H1 (cell line): Measurements from ENCODE around the gene ZSWIM6. TPM values are rescaled to one million over a fixed set of nuclear protein-coding genes. Genes with fewer than 3 reads are reported as not detected.

ENCODE experiments used
- CTCF ChIA-PET: fragments of 300-600 bp; sonication (Branson Sonifier 250); formaldehyde crosslinking; loops from one replicate; lab custom pipeline; 2021; ENCODE audit not compliant: partially characterized antibody; lab: Charles Lee
- POLR2A ChIA-PET: fragments of 300-600 bp; sonication (Branson Sonifier 250); formaldehyde crosslinking; loops from one replicate; lab custom pipeline; 2021; ENCODE audit warnings: inconsistent platforms; ENCODE audit not compliant: partially characterized antibody; lab: Charles Lee
- DNase-seq, 2 experiments: peaks; one replicate each; pipeline versions ENCODE4 v3.0.0 to v3.0.0-alpha.2; 2010 to 2022; ENCODE audit warnings: low spot score in 2 of 2, low read depth in 1 of 2, mixed read lengths in 1 of 2
- FAIRE-seq: peaks from 2 replicates; lab custom pipeline; 2011; peaks lifted over from hg19 to GRCh38; lab: Jason Lieb, UNC
- H2AFZ ChIP-seq: 2 replicates; pipeline ENCODE4 v1.8.1; 2012; ENCODE audit warnings: low read length, inconsistent platforms
- H2AK5ac ChIP-seq: 2 replicates; pipeline ENCODE4 v1.6.1; 2013; ENCODE audit warnings: low read depth, low read length
- H2BK120ac ChIP-seq: replicated peaks from 2 replicates; pipeline ENCODE3; 2013; ENCODE audit warnings: low read depth, low read length, inconsistent platforms
- H2BK12ac ChIP-seq: 2 replicates; pipeline ENCODE4 v1.6.1; 2013; ENCODE audit warnings: low read depth, low read length
- H2BK15ac ChIP-seq: 2 replicates; pipeline ENCODE4 v1.6.1; 2013; ENCODE audit warnings: low read length
- H2BK20ac ChIP-seq: 2 replicates; pipeline ENCODE4 v1.6.1; 2013; ENCODE audit warnings: low read length
- H2BK5ac ChIP-seq: 2 replicates; pipeline ENCODE4 v1.6.1; 2013; ENCODE audit warnings: low read depth, low read length
- H3K14ac ChIP-seq: 2 replicates; pipeline ENCODE4 v1.6.1; 2013; ENCODE audit warnings: inconsistent platforms; ENCODE audit not compliant: insufficient read length
- H3K18ac ChIP-seq: 2 replicates; pipeline ENCODE4 v1.6.1; 2013; ENCODE audit warnings: low read length; ENCODE audit errors: extremely low read depth
- H3K23ac ChIP-seq: 2 replicates; pipeline ENCODE4 v1.6.1; 2013; ENCODE audit warnings: inconsistent platforms; ENCODE audit not compliant: insufficient read length
- H3K23me2 ChIP-seq: 2 replicates; pipeline ENCODE4 v1.6.1; 2013; ENCODE audit warnings: low read depth, low read length
- H3K27ac ChIP-seq: 2 replicates; pipeline ENCODE4 v1.6.1; 2011; ENCODE audit warnings: low read depth, low read length, inconsistent platforms
- H3K27me3 ChIP-seq, 4 experiments: replicated peaks in 1 of 4; 1 replicate in 1 of 4; 2 replicates in 3 of 4; pipeline versions ENCODE4 v1.6.1 to v1.8.1; 2011 to 2013; ENCODE audit warnings: low read length in 3 of 4, mild to moderate bottlenecking in 3 of 4, inconsistent platforms in 2 of 4, mixed read lengths in 2 of 4, moderate library complexity in 1 of 4; ENCODE audit not compliant: control insufficient read depth in 3 of 4, insufficient read depth in 3 of 4; ENCODE audit errors: extremely low read depth in 1 of 4
- H3K36me3 ChIP-seq, 4 experiments: 2 replicates each; pipeline versions ENCODE4 v1.6.1 to v1.8.1; 2011 to 2013; ENCODE audit warnings: mild to moderate bottlenecking in 4 of 4, low read length in 3 of 4, moderate library complexity in 2 of 4, control low read depth in 1 of 4, inconsistent platforms in 1 of 4; ENCODE audit not compliant: insufficient read depth in 4 of 4, control insufficient read depth in 2 of 4
- H3K4ac ChIP-seq: replicated peaks from 2 replicates; pipeline ENCODE3; 2013; ENCODE audit warnings: low read length, low read depth, mixed read lengths, inconsistent platforms; ENCODE audit not compliant: insufficient read length
- H3K4me1 ChIP-seq, 4 experiments: replicated peaks in 1 of 4; 1 replicate in 1 of 4; 2 replicates in 3 of 4; pipeline versions ENCODE4 v1.6.1 to v1.8.1; 2011 to 2013; ENCODE audit warnings: low read length in 3 of 4, inconsistent platforms in 2 of 4, mixed read lengths in 1 of 4; ENCODE audit not compliant: insufficient read depth in 4 of 4, control insufficient read depth in 3 of 4
- H3K4me2 ChIP-seq, 2 experiments: 2 replicates each; pipeline versions ENCODE4 v1.6.1 to v1.8.1; 2011 to 2013; ENCODE audit warnings: low read depth in 2 of 2, low read length in 2 of 2, control low read depth in 1 of 2, inconsistent platforms in 1 of 2, mild to moderate bottlenecking in 1 of 2; ENCODE audit not compliant: insufficient read depth in 1 of 2
- H3K4me3 ChIP-seq, 4 experiments: fragments of 200-600, 300-600 bp in 1 of 4; sonication (generic), shearing (Covaris generic), sonication (Bioruptor Twin) in 1 of 4; 2 replicates each; pipeline versions ENCODE4 v1.5.1 to v1.8.1; 2011 to 2016; ENCODE audit warnings: low read length in 4 of 4, low read depth in 3 of 4, control low read depth in 2 of 4, inconsistent platforms in 2 of 4, mild to moderate bottlenecking in 2 of 4, mixed read lengths in 1 of 4, moderate library complexity in 1 of 4; ENCODE audit not compliant: insufficient read depth in 2 of 4; ENCODE audit errors: extremely low read depth in 1 of 4
- H3K56ac ChIP-seq: replicated peaks from 2 replicates; pipeline ENCODE3; 2013; ENCODE audit warnings: low read depth, mild to moderate bottlenecking, mixed read lengths, low read length, inconsistent platforms; ENCODE audit not compliant: insufficient read length
- H3K79me1 ChIP-seq: 2 replicates; pipeline ENCODE4 v1.6.1; 2013; ENCODE audit warnings: low read depth, low read length, control low read depth
- H3K79me2 ChIP-seq, 2 experiments: 2 replicates each; pipeline versions ENCODE4 v1.6.1 to v1.8.1; 2012 to 2013; ENCODE audit warnings: low read length in 2 of 2, mild to moderate bottlenecking in 2 of 2, inconsistent platforms in 1 of 2; ENCODE audit not compliant: insufficient read depth in 2 of 2, control insufficient read depth in 1 of 2
- H3K9ac ChIP-seq, 4 experiments: replicated peaks in 1 of 4; 1 replicate in 1 of 4; 2 replicates in 3 of 4; pipeline versions ENCODE4 v1.6.1 to v1.8.1; 2011 to 2013; ENCODE audit warnings: low read depth in 3 of 4, low read length in 3 of 4, control low read depth in 2 of 4, mild to moderate bottlenecking in 2 of 4, moderate library complexity in 2 of 4, inconsistent platforms in 1 of 4; ENCODE audit errors: extremely low read depth in 1 of 4
- H3K9me3 ChIP-seq, 2 experiments: 2 replicates each; pipeline versions ENCODE4 v1.6.1 to v1.8.1; 2012 to 2013; ENCODE audit warnings: mild to moderate bottlenecking in 2 of 2, moderate library complexity in 2 of 2, control low read depth in 1 of 2, inconsistent platforms in 1 of 2, low read depth in 1 of 2, low read length in 1 of 2, mixed read lengths in 1 of 2; ENCODE audit not compliant: insufficient read depth in 2 of 2
- H4K20me1 ChIP-seq, 2 experiments: replicated peaks in 1 of 2; 2 replicates each; pipeline versions ENCODE3 to v1.8.1; 2011 to 2013; ENCODE audit warnings: inconsistent platforms in 2 of 2, low read length in 2 of 2, mild to moderate bottlenecking in 1 of 2; ENCODE audit not compliant: insufficient read depth in 2 of 2, control insufficient read depth in 1 of 2
- H4K5ac ChIP-seq: 2 replicates; pipeline ENCODE4 v1.6.1; 2013; ENCODE audit warnings: low read length, low read depth, mixed read lengths, inconsistent platforms; ENCODE audit not compliant: insufficient read length
- H4K8ac ChIP-seq: 2 replicates; pipeline ENCODE4 v1.8.0; 2013; ENCODE audit warnings: mild to moderate bottlenecking, moderate library complexity, low read length, inconsistent platforms; ENCODE audit not compliant: insufficient read depth; ENCODE audit errors: extremely low read depth
- H4K91ac ChIP-seq: replicated peaks from 2 replicates; pipeline ENCODE3; 2013; ENCODE audit warnings: low read length, mixed read lengths, inconsistent platforms; ENCODE audit not compliant: insufficient read length
- CTCF ChIP-seq, 3 experiments: IDR thresholded peaks; 1 replicate in 2 of 3; 2 replicates in 1 of 3; pipeline versions ENCODE4 v1.5.1 to v1.6.1; 2011; ENCODE audit warnings: low read length in 3 of 3, mild to moderate bottlenecking in 3 of 3, inconsistent platforms in 2 of 3, low read depth in 1 of 3, moderate library complexity in 1 of 3; ENCODE audit not compliant: insufficient read depth in 1 of 3; ENCODE audit errors: control extremely low read depth in 1 of 3
- SUZ12 ChIP-seq: fragments of 200-600 bp; sonication (generic); IDR thresholded peaks from 2 replicates; pipeline ENCODE4 v1.6.1; 2012; ENCODE audit warnings: mild to moderate bottlenecking, inconsistent platforms, low read length, moderate library complexity, mixed read lengths
- WGBS, 2 experiments: shearing (Covaris generic) in 1 of 2; methylation state at CpG; one replicate each; pipeline versions ENCODE4 v1.1.6 to v1.1.7; 2013 to 2015; ENCODE audit warnings: low lambda C conversion rate in 2 of 2, mixed read lengths in 2 of 2, inconsistent platforms in 1 of 2, low coverage in 1 of 2, missing lambda C conversion rate in 1 of 2; ENCODE audit not compliant: insufficient replicate concordance in 2 of 2, insufficient coverage in 1 of 2, insufficient read length in 1 of 2; ENCODE audit errors: extremely low coverage in 1 of 2, missing lambda C conversion rate in 1 of 2; 5-methylcytosine and 5-hydroxymethylcytosine counted together
- polyA plus RNA-seq, 7 experiments: library from polyadenylated mRNA; depleted of rRNA in 3 of 7; stranded (reverse) in 5 of 7; unstranded in 2 of 7; fragments of >200 nt in 5 of 7; fragments of 200-250 nt in 2 of 7; gene quantifications; 1 replicate in 5 of 7; 2 replicates in 1 of 7; 4 replicates in 1 of 7; pipeline versions ENCODE4 v1.2.1 to v1.2.3, GENCODE V29; 2011 to 2013; ENCODE audit warnings: missing spikeins in 2 of 7, mixed read lengths in 2 of 7
- total RNA-seq: library from RNA; stranded (reverse); fragmentation: NEBNext Ultra II Directional; extraction: Animal tissue kit (Norgen Biotek cat#: 25700); gene quantifications from 2 replicates; pipeline ENCODE4 v1.2.1, GENCODE V29; 2021
- TF ChIP-seq, protein P1 (sequence below): IDR thresholded peaks from 2 replicates; pipeline ENCODE4 v1.6.1; 2011; ENCODE audit warnings: low read length, improper control_type of control experiment

ZSWIM6 gene
- total and polyA plus RNA-seq, 2 of the 8 experiments (the other 6 are each of a cell fraction or from before 2014, with no cell fraction given) = 7.9 to 12.4 TPM

GRCh38 chr5:61559722-61560121 lies 227.7 kb downstream of the ZSWIM6 start:
- DNase-seq = no peak
- Histone ChIP-seq H3K9me3 (no peaks in the 10 kb centered on the region), H3K9ac (no peak overlapping the region), H4K91ac (no peak overlapping the region), H2BK15ac (no peak overlapping the region), H3K4me2 (no peak overlapping the region), H3K18ac (no peak overlapping the region), H3K4ac (no peak overlapping the region), H3K4me3 (no peak overlapping the region), H2BK120ac (no peak overlapping the region), H2BK5ac (no peak overlapping the region), H2AFZ (no peak overlapping the region), H3K79me1 (no peaks in the 10 kb centered on the region), H2BK12ac (no peak overlapping the region), H4K8ac (no peak overlapping the region), H4K5ac (no peak overlapping the region), H3K56ac (no peak overlapping the region), H4K20me1 (no peaks in the 10 kb centered on the region), H3K23ac (no peak overlapping the region), H3K4me1 (peaks cover 0 to 4% (median 1%) of the 10 kb centered on the region in 4 experiments; a peak in 2 of 7 replicates), H3K27ac (no peak overlapping the region), H3K36me3 (no peaks in the 10 kb centered on the region), H2BK20ac (no peak overlapping the region), H2AK5ac (no peak overlapping the region), H3K23me2 (no peaks in the 10 kb centered on the region), H3K27me3 (no peaks in the 10 kb centered on the region), H3K79me2 (no peaks in the 10 kb centered on the region), H3K14ac (no peak overlapping the region)
- POLR2A ChIA-PET = no interaction called here
- no peak for FAIRE-seq
- WGBS, 2 experiments = 94% methylated on average over 1 of the region's 1 CpG; no CpG with 5 or more reads in 1 of the 2 experiments
- TF ChIP-seq, protein P1, sequence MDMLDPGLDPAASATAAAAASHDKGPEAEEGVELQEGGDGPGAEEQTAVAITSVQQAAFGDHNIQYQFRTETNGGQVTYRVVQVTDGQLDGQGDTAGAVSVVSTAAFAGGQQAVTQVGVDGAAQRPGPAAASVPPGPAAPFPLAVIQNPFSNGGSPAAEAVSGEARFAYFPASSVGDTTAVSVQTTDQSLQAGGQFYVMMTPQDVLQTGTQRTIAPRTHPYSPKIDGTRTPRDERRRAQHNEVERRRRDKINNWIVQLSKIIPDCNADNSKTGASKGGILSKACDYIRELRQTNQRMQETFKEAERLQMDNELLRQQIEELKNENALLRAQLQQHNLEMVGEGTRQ = no peak
- TF ChIP-seq SUZ12 (no peak), CTCF (IDR thresholded peaks at IDR 0.05; ENCODE audit: control extremely low read depth in 1 of 3, insufficient read depth in 1 of 3, low read depth in 1 of 3, low read length in 3 of 3) (no peak)
- CTCF ChIA-PET = interaction anchor here (1.4 kb wide), 1 partner anchor 8 kb away, joined by 3 read pairs; no protein-coding TSS in a partner anchor
